Measurements from ENCODE around the gene BRD3.
A peak's percentile ranks its signal among the peaks of the same experiment; 100 is the strongest.

The BRD3 gene

DNA sequence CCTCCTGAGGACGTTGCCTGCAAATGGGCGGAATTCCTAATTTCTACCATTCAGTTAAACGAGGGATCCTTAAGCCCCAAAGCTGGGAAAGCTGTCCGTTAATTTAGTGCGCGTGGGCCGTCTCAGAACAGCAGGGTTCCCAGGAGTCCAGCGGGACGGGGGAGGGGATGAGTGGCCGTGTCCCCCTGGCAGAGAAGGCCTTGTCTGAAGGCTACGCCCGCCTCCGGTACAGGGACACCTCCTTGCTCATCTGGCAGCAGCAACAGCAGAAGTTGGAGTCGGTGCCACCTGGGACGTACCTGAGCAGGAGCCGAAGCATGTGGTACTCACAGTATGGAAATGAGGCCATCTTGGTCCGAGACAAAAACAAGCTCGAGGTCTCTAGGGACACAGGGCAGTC is 41.2 kb downstream of the BRD3 start:
- DNase-seq (ENCODE audit: insufficient read length, low spot score) (no peak), FAIRE-seq (no peak)

DNA sequence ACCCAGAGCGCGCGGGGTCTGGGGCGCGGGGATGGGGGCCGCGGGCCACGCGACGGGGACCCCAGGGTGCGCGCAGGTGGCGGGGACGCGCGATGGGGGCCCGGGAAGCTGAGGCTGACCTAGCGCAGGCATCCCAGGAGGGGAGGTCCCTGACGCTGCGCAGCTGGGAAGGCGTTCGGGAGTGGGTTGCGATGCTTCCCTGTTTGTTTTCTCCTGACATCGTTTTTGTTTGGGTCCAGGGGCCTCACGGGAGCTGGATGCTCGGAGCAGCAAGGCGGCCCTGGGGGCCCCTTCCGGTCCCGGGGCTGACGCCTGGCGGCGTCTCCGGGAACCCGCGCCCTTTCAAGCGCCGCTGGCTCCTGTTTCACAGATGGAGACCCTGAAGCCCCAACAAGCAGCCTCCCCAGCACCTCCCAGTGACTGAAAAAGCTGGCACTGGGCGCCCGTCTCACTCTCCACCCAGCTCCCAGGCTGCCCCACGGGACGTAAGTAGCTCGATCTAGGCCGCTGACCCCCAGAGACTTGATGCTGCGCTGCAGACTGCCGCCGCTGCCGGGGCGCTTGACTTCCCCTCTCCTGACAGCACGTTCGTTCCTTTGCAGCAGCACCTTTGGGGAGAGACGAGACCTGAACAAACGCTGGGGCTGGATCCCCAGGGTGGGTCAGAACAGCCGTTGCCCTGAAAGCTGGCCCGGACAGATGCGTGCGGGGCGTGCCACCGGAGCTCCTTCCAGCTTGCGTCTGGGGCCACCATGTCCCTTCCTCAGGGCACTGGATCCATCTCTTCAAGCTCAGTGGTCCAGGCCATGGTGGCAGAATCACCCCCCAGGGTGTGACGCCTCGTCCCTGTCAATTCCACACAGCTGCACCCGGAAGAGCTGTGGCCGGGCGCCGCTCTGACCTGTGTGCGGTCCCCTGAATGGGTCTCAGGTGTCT is 42.0 kb downstream of the BRD3 start:
- peak; percentile 29 for DNase-seq (ENCODE audit: insufficient read length, low spot score)
- FAIRE-seq, result no peak

- peak; percentile 90 for DNase-seq (ENCODE audit: insufficient read length, low spot score)
- FAIRE-seq, result peak; percentile 97
Measured at GRCh38 chr9:134024828-134025605, 42.8 kb downstream of the BRD3 start, which contains the start of gene BRD3OS. Gene BRD3OS (plus strand): TSS chr9:134025481. CDS start chr9:134026748, 1,267 bp downstream.

- no peak for FAIRE-seq
Measured at GRCh38 chr9:134024214-134024792, 43.5 kb downstream of the BRD3 start.

GRCh38 chr9:134014946-134015345 is 52.9 kb downstream of the BRD3 start:
- FAIRE-seq, result no peak

More at GRCh38 chr9:134024214-134024792, 43.5 kb downstream of the BRD3 start:
- DNase-seq (ENCODE audit: insufficient read length, low spot score), result no peak

GRCh38 chr9:134011401-134011800 is 56.4 kb downstream of the BRD3 start:
- FAIRE-seq, result no peak
- no peak for DNase-seq (ENCODE audit: insufficient read length, low spot score)

More at GRCh38 chr9:134014946-134015345, 52.9 kb downstream of the BRD3 start:
- no peak for DNase-seq (ENCODE audit: insufficient read length, low spot score)

DNA sequence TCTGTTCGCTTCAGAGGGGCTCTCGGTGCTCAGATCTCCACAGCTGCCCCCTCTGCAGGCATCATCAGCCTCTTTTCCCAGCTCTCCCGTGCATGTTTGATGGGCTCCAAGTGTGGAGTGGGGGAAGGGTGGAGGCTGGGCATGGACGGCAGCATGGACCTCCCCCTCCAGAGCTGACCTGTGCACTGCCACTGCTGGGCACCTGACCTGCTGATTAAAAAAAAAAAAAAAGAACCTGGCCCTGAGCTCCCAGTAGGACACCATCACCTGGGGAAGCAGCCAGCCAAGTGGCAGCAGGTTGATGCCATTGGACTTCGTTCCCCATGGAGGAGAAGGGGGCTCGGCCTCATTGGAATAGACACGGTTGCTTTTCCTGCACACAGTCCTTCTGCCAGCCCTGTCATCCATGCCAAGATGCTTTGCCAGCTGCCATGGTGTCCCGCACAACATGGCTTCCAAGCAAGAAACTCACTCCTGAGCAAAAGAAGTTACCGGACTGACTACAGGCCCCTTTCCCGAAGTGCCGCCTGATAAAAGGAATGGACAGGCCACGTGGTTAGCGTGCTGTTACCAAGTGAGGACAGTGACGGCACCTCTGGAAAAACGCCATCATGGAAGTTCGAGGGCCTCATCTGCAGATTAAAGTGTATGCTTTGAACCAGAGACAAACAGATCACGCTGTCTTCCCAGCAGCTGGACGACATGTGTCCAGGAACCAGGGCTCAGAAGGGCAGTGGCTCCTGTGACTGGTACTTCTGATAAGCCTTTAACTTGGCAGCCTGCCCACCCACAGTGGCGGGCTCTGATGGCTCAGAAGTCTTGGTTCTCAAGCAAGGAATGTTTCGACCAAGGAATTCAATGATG is 57.3 kb downstream of the BRD3 start:
- DNase-seq (ENCODE audit: insufficient read length, low spot score), result no peak

GRCh38 chr9:134007571-134007970 is 60.3 kb downstream of the BRD3 start:
- FAIRE-seq (no peak), DNase-seq (ENCODE audit: insufficient read length, low spot score) (no peak)

More for the DNA sequence above, 57.3 kb downstream of the BRD3 start:
- no peak for FAIRE-seq

DNA sequence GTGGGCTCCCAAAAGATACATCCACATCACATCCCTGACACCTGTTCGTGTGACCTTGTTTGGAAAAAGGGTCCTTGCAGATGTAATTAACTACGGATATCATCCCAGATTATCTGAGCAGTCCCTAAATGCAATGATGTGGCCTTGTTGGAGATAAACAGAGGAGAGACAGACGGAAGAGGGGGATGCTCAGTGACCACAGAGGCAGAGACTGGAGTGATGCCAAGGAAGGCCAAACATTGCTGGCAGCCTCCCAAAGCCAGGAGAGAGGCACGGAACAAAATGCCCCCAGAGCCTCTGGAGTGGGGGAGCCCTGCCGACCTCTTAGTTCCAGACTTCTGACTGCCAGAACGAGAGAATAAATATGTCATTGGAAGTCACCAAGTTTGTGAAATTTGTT is 60.7 kb downstream of the BRD3 start:
- no peak for FAIRE-seq
- no peak for DNase-seq (ENCODE audit: insufficient read length, low spot score)

DNA sequence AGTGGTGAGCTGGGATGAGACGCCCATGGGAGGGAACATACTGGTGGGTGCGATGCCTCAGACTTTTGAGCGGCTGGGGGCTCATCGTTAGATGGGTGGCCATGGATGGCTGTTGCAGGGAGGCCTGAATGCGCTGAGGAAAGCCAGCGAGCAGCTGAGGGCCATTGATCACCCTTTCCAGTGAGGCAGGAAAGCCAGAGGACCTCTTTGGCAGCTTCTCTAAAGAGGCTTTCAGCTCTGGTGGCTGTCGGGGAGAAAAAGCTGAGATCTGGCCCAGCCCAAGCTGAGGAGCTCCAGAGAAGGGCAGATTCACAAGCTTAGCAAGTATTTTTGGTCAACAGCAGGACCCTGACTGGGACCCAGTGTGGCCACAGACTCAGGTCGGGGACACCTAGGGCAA is 62.4 kb downstream of the BRD3 start:
- FAIRE-seq, result no peak
- no peak for DNase-seq (ENCODE audit: insufficient read length, low spot score)

DNA sequence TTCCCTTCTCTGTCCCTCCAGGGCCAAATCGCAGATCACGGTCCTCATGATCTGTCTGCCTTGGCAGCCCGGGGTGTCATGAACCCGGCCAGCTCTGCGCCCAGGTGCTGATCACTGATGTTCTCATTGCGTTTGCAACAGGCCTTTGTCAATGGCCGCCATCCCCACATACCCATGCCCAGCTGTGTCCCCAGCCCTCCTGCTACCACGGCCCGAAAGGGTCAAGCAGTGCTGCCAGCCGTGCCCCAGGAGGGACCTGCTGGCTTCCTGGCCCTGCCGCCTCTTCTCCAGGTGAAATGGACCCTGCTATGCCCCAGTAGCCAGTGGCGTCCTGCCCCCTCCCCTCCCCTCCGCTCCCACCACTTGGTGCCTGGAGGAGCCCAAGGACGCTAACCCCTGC is 62.9 kb downstream of the BRD3 start:
- FAIRE-seq, result no peak
- no peak for DNase-seq (ENCODE audit: insufficient read length, low spot score)

DNA sequence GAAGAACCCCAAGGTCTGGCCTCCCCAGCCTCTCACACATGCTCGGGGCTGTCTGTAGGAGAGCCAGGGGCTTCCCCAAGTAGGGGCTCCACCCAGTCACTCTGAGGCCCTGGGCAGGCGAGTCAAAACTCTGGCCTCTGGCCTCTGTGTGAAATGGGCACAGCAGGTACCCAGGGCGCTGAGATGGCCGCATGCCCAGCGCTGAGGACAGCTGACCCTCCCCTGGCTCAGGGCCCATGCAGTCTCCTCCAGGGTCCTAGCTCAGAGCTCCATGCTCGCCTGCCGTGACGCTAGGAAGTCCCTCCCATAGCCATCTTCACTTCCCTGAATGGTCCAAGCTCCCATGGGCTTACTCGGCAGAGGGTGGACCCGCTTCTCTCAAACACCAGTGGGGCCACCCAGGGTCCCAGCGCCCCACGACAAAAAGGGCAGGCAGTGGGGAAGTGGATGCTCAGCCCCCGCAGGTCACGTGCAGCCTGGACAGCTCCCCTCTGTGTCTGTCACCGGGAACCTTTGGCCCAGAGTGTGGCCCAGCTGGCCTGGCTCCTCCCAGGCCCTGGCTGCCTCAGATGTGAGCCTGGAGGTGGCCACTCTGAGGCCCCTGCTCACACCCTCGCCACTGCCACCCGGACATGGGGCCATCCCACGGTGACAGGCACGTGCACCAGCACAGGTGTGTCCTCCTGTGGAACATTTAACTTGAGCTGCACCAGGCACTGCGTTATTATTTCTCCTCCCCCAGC is 63.5 kb downstream of the BRD3 start:
- no peak for FAIRE-seq

GRCh38 chr9:134003237-134003636 is 64.6 kb downstream of the BRD3 start:
- no peak for DNase-seq (ENCODE audit: insufficient read length, low spot score)
- FAIRE-seq, result no peak

More for the DNA sequence above, 63.5 kb downstream of the BRD3 start:
- DNase-seq (ENCODE audit: insufficient read length, low spot score), result no peak

DNA sequence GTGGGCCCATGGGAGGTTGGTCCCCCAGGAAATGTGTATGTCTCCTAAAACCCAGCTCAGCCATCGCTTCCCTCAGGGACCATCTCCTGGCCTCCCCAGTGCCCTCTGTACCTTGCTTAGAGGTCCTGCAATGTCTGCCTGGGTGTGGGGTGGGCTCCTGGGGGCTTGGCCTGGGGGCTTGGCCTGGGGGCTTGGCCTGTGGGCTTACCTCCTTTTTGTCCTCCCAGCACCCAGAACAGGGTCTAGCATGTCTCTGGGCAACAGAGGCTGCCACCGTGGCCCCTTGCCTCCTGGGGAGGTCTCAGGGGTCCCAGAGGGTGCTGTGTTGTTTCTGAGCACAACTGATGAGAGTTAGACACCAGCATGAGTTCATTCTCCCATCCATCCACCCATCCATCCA is 65.0 kb downstream of the BRD3 start:
- FAIRE-seq (no peak), DNase-seq (ENCODE audit: insufficient read length, low spot score) (no peak)

DNA sequence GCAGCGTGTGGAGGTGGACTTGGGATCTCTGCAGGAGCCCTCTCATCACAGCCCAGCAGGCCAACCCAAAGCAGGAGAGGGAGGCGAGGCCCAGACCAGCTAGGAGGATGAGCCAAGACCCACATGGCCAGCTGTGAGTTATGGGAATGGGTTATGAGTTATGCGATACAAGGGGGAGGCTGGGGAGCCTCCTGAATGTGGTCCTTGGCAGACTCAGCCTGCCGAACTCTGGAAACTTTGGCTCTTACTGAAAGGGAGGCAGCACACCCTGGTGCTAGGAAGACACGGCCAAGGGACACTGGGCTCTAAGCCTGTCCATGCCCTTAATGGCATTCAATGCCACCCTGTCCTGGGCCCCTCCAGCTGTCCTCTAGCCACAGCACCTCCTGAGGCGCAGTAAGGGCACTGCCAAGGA is 68.0 kb downstream of the BRD3 start:
- FAIRE-seq (no peak), DNase-seq (ENCODE audit: insufficient read length, low spot score) (no peak)

GRCh38 chr9:133998915-133999595 is 68.8 kb downstream of the BRD3 start:
- no peak for FAIRE-seq
- no peak for DNase-seq (ENCODE audit: insufficient read length, low spot score)

DNA sequence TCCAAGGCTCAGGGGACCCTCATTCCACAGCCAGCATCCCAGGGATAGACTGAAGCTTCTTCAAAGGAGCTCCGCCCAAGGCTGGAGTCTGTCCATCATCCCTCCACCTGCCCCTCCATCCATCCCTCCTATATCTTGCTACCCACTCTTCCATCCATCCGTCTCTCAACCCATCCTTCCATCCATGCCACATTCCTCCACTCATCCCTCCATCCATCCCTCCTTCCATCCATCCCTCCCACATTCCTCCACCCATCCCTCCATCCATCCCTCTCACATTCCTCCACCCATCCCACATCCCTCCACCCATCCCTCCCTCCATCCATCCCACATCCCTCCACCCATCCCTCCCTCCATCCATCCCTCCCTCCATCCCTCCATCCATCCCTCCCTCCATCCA is 70.2 kb downstream of the BRD3 start:
- DNase-seq (ENCODE audit: insufficient read length, low spot score) (no peak), FAIRE-seq (no peak)

GRCh38 chr9:133996531-133997520 is 71.0 kb downstream of the BRD3 start:
- DNase-seq (ENCODE audit: insufficient read length, low spot score) (no peak), FAIRE-seq (no peak)

Data from HTR-8/SVneo (cell line).